HepG2 (cell line): ENCODE data around the gene ATOH8. TPM values are rescaled to one million over a fixed set of nuclear protein-coding genes. Genes with fewer than 3 reads are reported as not detected.

Experiments used
- AHDC1 ChIP-seq: sonication (generic); formaldehyde crosslinking; IDR thresholded peaks from 2 replicates; pipeline ENCODE4 v1.5.1; 2020; ENCODE audit warnings: mild to moderate bottlenecking, missing genetic modification reagents, borderline replicate concordance
- BHLHE40 ChIP-seq: IDR thresholded peaks from 2 replicates; pipeline ENCODE4 v1.6.1; 2011; ENCODE audit warnings: low read length, improper control_type of control experiment
- CTCF ChIP-seq: sonication (generic); formaldehyde crosslinking; IDR thresholded peaks from 2 replicates; pipeline ENCODE4 v1.5.0; 2020; ENCODE audit warnings: mild to moderate bottlenecking, missing genetic modification reagents, moderate library complexity
- EHMT2 ChIP-seq: fragments of 200-600 bp; sonication (generic); IDR thresholded peaks from 2 replicates; pipeline ENCODE4 v1.7.0; 2017; ENCODE audit warnings: antibody characterized with exemption, low read depth, low read length, borderline replicate concordance
- HES4 ChIP-seq: sonication (generic); formaldehyde crosslinking; IDR thresholded peaks from 2 replicates; pipeline ENCODE4 v1.9.0; 2021; ENCODE audit warnings: mild to moderate bottlenecking, missing genetic modification reagents, borderline replicate concordance
- HNRNPLL ChIP-seq: fragments of 200-400 bp; formaldehyde crosslinking; IDR thresholded peaks from 2 replicates; pipeline ENCODE4 v1.6.1; 2017; ENCODE audit warnings: mild to moderate bottlenecking, low read depth, low read length; ENCODE audit not compliant: poor library complexity, severe bottlenecking
- KLF16 ChIP-seq, 2 experiments: sonication (generic) in 1 of 2; formaldehyde crosslinking in 1 of 2; IDR thresholded peaks; 2 replicates each; pipeline versions ENCODE4 v1.6.1 to v1.8.0; 2016 to 2023; ENCODE audit warnings: missing genetic modification reagents in 2 of 2, missing compliant biosample characterization in 1 of 2
- MEIS1 ChIP-seq: sonication (generic); formaldehyde crosslinking; IDR thresholded peaks from 2 replicates; pipeline ENCODE4 v1.9.0; 2021; ENCODE audit warnings: mild to moderate bottlenecking, missing genetic modification reagents, moderate library complexity, borderline replicate concordance
- NFKBIZ ChIP-seq: IDR thresholded peaks from 2 replicates; pipeline ENCODE4 v1.6.1; 2018; ENCODE audit warnings: missing genetic modification reagents, missing compliant biosample characterization
- RAD51 ChIP-seq: fragments of 450-650 bp; IDR thresholded peaks from 2 replicates; pipeline ENCODE4 v1.6.1; 2016; ENCODE audit warnings: borderline replicate concordance
- RFX5 ChIP-seq: IDR thresholded peaks from 2 replicates; pipeline ENCODE4 v1.6.1; 2011; ENCODE audit warnings: low read depth, low read length, improper control_type of control experiment
- RXRA ChIP-seq: sonication (generic); formaldehyde crosslinking; IDR thresholded peaks from 2 replicates; pipeline ENCODE4 v1.5.1; 2020; ENCODE audit warnings: missing genetic modification reagents
- SALL1 ChIP-seq: sonication (generic); formaldehyde crosslinking; IDR thresholded peaks from 2 replicates; pipeline ENCODE4 v1.8.0; 2022; ENCODE audit warnings: mild to moderate bottlenecking, missing genetic modification reagents
- SUZ12 ChIP-seq: fragments of 150-350 bp; IDR thresholded peaks from 2 replicates; pipeline ENCODE4 v1.6.1; 2014; ENCODE audit warnings: low read depth, low read length
- TGIF2 ChIP-seq: IDR thresholded peaks from 2 replicates; pipeline ENCODE4 v1.6.1; 2016; ENCODE audit warnings: control low read depth, missing compliant biosample characterization
- XRCC5 ChIP-seq: fragments of 200-400 bp; formaldehyde crosslinking; optimal IDR thresholded peaks from 2 replicates; pipeline ENCODE3; 2017; ENCODE audit warnings: mild to moderate bottlenecking, low read length
- YY1 ChIP-seq: IDR thresholded peaks from 2 replicates; pipeline ENCODE4 v1.6.1; 2011; ENCODE audit warnings: low read length, low read depth, moderate library complexity, mild to moderate bottlenecking; ENCODE audit not compliant: insufficient read depth, insufficient replicate concordance
- ZBTB26 ChIP-seq: IDR thresholded peaks from 2 replicates; pipeline ENCODE4 v1.6.1; 2016; ENCODE audit warnings: missing compliant biosample characterization, missing genetic modification reagents, borderline replicate concordance
- ZNF780A ChIP-seq: sonication (generic); formaldehyde crosslinking; IDR thresholded peaks from 2 replicates; pipeline ENCODE4 v1.8.0; 2022; ENCODE audit warnings: mild to moderate bottlenecking, missing genetic modification reagents, moderate library complexity
- polyA plus RNA-seq, 8 experiments: library from polyadenylated mRNA; depleted of rRNA in 3 of 8; stranded (reverse) in 7 of 8; unstranded in 1 of 8; fragments of >200 nt; fragmentation: Illumina TruSeq in 4 of 8; extraction: Trizol in 4 of 8; gene quantifications; 2 replicates each; pipeline versions ENCODE4 v1.2.1 to v1.2.3, GENCODE V29; 2011 to 2016; ENCODE audit warnings: low read depth in 4 of 8, missing spikeins in 1 of 8, mixed read lengths in 1 of 8; ENCODE audit not compliant: insufficient read depth in 1 of 8
- total RNA-seq, 5 experiments: library from RNA; depleted of rRNA; stranded (reverse); fragments of >200 nt; fragmentation: Illumina TruSeq; extraction: Trizol; gene quantifications; 2 replicates each; pipeline ENCODE4 v1.2.3, GENCODE V29; 2016; ENCODE audit warnings: low read depth in 1 of 5

Gene ATOH8
- total and polyA plus RNA-seq, 2 of the 13 experiments (the other 11 are each of a cell fraction or from before 2014, with no cell fraction given), result 0.13 to 0.61 TPM

GRCh38 chr2:85813982-85814801, 60.4 kb downstream of the ATOH8 start (continued):
- TF ChIP-seq AHDC1, result no peak
- TF ChIP-seq RAD51, result no peak
- TF ChIP-seq RFX5, result no peak
- TF ChIP-seq ZNF780A (CRISPR knock-in tag), result no peak
- no peak for TF ChIP-seq EHMT2
- TF ChIP-seq YY1, result peak; percentile 54
- TF ChIP-seq CTCF, result peak; percentile 99
- peak in 1 of 2 experiments; percentile 31; a peak in 1 of 4 replicates for TF ChIP-seq KLF16 (CRISPR knock-in tag; IDR thresholded peaks at IDR 0.05)
- no peak for TF ChIP-seq NFKBIZ (CRISPR knock-in tag)
- 0 out of 2 replicates have a peak, but pooled peaks have one; percentile 25 for TF ChIP-seq RXRA (CRISPR knock-in tag)
- TF ChIP-seq MEIS1 (CRISPR knock-in tag), result no peak
- TF ChIP-seq ZBTB26 (CRISPR knock-in tag), result no peak
- TF ChIP-seq XRCC5, result peak; percentile 93
- TF ChIP-seq HES4 (CRISPR knock-in tag), result peak; percentile 53; the same call in 1 of the 2 replicates
- 0 out of 2 replicates have a peak, but pooled peaks have one; percentile 33 for TF ChIP-seq TGIF2 (CRISPR knock-in tag)
- no peak for TF ChIP-seq HNRNPLL
- peak; percentile 52; the same call in 1 of the 2 replicates for TF ChIP-seq BHLHE40
- peak; percentile 39; the same call in 1 of the 2 replicates for TF ChIP-seq SALL1 (CRISPR knock-in tag)
- peak; percentile 24; the same call in 1 of the 2 replicates for TF ChIP-seq SUZ12
